VCaP (cell line): ENCODE data around the gene SLC39A10.

Experiments used
- H3K27ac ChIP-seq: fragments of 450-650 bp; 2 replicates; pipeline ENCODE4 v1.5.1; 2017
- TF ChIP-seq, protein P1 (sequence below): fragments of 450-650 bp; conservative IDR thresholded peaks from 2 replicates; pipeline ENCODE4 v1.5.1; 2017; ENCODE audit warnings: mild to moderate bottlenecking, moderate library complexity

SLC39A10 gene

DNA sequence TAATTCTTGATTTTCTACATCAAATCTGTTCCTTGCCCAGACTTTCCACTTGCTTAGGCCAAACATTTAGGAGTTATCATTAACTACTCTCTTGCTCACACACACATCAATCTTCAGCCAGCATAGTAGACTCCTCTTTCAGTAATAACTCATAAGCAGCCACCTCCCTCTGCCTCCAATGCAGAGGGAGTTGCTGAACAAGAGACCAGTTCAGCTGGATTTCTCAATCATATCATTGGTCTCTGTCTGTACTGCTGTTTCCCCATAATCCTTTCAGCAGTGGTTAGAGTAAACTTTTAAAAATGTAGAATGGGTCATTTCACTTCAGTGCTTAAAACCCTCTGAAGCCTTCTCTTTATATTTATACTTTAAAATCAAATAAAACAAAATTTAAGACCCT, 112.9 kb downstream of the SLC39A10 start:
- TF ChIP-seq, protein P1, sequence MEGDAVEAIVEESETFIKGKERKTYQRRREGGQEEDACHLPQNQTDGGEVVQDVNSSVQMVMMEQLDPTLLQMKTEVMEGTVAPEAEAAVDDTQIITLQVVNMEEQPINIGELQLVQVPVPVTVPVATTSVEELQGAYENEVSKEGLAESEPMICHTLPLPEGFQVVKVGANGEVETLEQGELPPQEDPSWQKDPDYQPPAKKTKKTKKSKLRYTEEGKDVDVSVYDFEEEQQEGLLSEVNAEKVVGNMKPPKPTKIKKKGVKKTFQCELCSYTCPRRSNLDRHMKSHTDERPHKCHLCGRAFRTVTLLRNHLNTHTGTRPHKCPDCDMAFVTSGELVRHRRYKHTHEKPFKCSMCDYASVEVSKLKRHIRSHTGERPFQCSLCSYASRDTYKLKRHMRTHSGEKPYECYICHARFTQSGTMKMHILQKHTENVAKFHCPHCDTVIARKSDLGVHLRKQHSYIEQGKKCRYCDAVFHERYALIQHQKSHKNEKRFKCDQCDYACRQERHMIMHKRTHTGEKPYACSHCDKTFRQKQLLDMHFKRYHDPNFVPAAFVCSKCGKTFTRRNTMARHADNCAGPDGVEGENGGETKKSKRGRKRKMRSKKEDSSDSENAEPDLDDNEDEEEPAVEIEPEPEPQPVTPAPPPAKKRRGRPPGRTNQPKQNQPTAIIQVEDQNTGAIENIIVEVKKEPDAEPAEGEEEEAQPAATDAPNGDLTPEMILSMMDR, result no peak
- no peak overlapping the region for H3K27ac ChIP-seq

DNA sequence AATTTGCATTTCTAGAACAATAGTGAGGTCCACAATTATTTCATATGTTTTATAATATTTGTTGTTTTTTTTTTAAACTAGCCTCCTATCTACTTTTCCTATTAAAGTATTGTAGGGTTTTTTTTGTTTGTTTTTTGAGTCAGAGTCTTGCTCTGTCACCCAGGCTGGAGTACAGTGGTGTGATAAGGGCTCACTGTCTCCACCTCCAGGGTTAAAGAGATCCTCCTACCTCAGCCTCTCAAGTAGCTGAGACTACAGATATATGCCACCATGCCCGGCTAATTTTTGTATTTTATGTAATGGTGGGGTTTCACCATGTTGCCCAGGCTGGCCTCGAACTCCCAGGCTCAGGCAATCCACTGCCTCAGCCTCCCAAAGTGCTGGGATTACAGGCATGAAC, 122.5 kb downstream of the SLC39A10 start:
- TF ChIP-seq, protein P1, result no peak
- H3K27ac ChIP-seq, result no peak overlapping the region

DNA sequence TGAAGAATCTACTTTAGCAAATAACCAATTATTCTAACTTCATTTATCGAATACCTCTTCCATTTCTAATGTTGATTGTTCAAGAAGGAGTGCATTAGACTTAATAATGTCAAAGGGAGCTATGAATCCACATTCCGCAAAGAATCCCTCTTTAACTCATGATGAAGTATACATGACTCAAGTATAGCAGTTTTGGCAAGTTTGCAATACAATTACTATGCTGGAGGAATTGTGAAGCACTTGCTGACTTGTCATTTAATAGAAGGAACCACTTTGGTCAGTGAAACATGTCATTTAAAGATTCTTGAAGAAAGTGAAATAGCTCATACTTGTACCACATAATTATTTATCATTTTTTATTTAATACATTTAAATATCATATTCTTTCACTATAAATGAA, 125.1 kb downstream of the SLC39A10 start:
- TF ChIP-seq, protein P1, result no peak
- no peak overlapping the region for H3K27ac ChIP-seq
